Ectodermal cell (in vitro differentiated cells): ENCODE data around the gene ADAMTS17. TPM values are rescaled to one million over a fixed set of nuclear protein-coding genes. Genes with fewer than 3 reads are reported as not detected.

Experiments used
- H3K27ac ChIP-seq: 2 replicates; pipeline ENCODE4 v1.7.0; 2013; ENCODE audit warnings: mild to moderate bottlenecking, low read depth, low read length; ENCODE audit not compliant: insufficient read depth, poor library complexity, severe bottlenecking
- H3K27me3 ChIP-seq: 2 replicates; pipeline ENCODE4 v1.7.0; 2013; ENCODE audit warnings: mild to moderate bottlenecking, low read length; ENCODE audit not compliant: insufficient read depth, control insufficient read depth, poor library complexity, severe bottlenecking
- H3K36me3 ChIP-seq: one replicate; pipeline ENCODE4 v1.7.0; 2013; ENCODE audit warnings: low read length; ENCODE audit not compliant: control insufficient read depth, insufficient read depth
- H3K4me1 ChIP-seq: one replicate; pipeline ENCODE4 v1.7.0; 2013; ENCODE audit warnings: low read length; ENCODE audit not compliant: control insufficient read depth, insufficient read depth
- H3K4me3 ChIP-seq: 2 replicates; pipeline ENCODE4 v1.7.0; 2013; ENCODE audit warnings: low read depth, low read length, control low read depth; ENCODE audit not compliant: insufficient read depth
- H3K9me3 ChIP-seq: 2 replicates; pipeline ENCODE4 v1.7.0; 2013; ENCODE audit warnings: mild to moderate bottlenecking, low read length, moderate library complexity; ENCODE audit not compliant: control insufficient read depth
- WGBS, 2 experiments: methylation state at CpG; one replicate each; pipeline ENCODE4 v1.1.7; 2013; ENCODE audit warnings: missing lambda C conversion rate in 2 of 2; 5-methylcytosine and 5-hydroxymethylcytosine counted together
- polyA plus RNA-seq, 4 experiments: library from polyadenylated mRNA; stranded (reverse); fragments of 50-300 nt; gene quantifications; one replicate each; pipeline ENCODE4 v1.2.3, GENCODE V29; 2013

ADAMTS17 gene, protein sequence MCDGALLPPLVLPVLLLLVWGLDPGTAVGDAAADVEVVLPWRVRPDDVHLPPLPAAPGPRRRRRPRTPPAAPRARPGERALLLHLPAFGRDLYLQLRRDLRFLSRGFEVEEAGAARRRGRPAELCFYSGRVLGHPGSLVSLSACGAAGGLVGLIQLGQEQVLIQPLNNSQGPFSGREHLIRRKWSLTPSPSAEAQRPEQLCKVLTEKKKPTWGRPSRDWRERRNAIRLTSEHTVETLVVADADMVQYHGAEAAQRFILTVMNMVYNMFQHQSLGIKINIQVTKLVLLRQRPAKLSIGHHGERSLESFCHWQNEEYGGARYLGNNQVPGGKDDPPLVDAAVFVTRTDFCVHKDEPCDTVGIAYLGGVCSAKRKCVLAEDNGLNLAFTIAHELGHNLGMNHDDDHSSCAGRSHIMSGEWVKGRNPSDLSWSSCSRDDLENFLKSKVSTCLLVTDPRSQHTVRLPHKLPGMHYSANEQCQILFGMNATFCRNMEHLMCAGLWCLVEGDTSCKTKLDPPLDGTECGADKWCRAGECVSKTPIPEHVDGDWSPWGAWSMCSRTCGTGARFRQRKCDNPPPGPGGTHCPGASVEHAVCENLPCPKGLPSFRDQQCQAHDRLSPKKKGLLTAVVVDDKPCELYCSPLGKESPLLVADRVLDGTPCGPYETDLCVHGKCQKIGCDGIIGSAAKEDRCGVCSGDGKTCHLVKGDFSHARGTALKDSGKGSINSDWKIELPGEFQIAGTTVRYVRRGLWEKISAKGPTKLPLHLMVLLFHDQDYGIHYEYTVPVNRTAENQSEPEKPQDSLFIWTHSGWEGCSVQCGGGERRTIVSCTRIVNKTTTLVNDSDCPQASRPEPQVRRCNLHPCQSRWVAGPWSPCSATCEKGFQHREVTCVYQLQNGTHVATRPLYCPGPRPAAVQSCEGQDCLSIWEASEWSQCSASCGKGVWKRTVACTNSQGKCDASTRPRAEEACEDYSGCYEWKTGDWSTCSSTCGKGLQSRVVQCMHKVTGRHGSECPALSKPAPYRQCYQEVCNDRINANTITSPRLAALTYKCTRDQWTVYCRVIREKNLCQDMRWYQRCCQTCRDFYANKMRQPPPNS
- 1.2 TPM for polyA plus RNA-seq (2013, experiment 1 of 4)
- polyA plus RNA-seq (2013, experiment 2 of 4): 2.2 TPM
- polyA plus RNA-seq (2013, experiment 3 of 4): 1.3 TPM
- 2.1 TPM for polyA plus RNA-seq (2013, experiment 4 of 4)

DNA sequence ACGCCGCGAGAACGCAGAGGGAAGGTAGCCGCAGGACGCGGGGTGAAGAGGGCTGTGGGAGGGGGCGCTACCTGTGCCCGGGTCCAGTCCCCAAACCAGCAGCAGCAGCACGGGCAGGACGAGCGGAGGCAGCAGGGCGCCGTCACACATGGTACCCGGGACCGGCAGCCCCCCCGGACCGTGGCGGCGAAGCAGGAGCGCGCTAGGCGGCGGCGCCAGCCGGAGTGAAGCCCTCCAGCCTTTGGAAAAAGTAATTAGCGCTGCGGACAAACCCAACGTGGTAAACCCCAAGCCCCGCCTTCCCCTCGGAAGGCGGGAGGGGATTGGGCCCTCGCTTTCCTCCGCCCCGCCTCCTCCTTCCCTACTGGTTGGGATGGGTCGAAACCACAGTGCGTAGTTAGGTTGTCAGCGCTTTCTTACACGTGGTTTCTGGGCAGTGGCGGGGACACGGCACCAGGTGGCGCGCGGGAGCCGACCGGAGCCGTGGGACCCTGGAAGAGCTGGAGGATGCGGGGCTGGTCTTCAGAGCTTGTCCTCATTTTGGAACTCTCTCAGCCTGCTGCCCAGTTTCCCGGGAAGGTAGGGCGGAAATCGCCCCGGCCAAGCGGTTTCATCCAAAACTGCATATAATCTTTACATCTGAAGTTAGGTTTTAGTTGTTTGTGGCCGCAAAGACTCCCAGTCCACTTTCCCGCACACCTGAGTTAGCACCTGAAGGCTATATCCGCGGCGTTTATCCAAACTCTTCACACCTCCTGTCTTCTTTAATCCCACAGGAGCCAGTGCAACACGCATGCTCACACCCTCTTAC, at the start of gene ADAMTS17:
ADAMTS17 (minus strand) TSS at position 226 of the 811 bp plus-strand sequence; CDS start at position 150, 76 bp downstream.
- peaks cover 54% of the 10 kb centered on the region for H3K27me3 ChIP-seq
- WGBS, 2 experiments: 4 to 7% methylated on average over 59 of the region's 59 CpGs
- no peaks in the 10 kb centered on the region for H3K36me3 ChIP-seq
- H3K4me3 ChIP-seq: peak within 1 kb of the TSS; percentile 41
- H3K27ac ChIP-seq: no peak within 1 kb of the TSS
- H3K4me1 ChIP-seq: no peaks in the 10 kb centered on the region
- no peaks in the 10 kb centered on the region for H3K9me3 ChIP-seq

DNA sequence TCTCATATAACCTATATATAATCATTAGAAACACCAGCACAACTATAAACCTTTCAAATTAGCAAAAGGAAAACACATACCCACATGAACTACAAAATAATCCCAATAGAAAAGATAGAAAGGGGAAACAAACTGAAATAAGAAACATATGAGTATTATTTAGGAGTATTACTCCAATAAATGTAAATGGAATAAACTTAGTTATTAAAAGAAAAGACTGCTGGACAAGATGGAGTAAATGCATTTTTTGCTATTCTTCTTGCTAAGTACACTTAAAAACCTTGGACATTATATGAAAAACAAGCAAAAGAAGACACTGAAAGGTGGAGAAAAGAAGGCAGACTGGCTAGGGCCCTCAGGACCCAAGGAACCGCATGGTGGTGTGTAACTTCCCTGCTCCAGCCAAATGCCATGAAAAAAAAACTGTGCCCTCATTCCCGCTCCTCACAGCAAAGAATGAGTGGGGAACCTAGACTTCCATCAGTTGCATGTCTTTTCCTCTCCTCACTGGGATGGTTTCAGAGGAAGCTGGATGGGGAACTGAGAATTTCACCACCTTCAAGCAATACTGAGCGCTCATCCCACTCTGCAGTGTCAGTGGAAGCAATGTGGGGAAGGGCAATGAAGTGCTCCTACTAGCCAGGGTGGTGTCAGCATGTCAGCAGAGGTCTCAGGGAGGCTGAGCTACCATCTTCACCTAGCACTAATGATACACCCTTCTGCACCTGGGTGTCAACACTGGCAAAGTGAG, 43.7 kb upstream of the ADAMTS17 start:
- Histone ChIP-seq H3K4me3 (no peak overlapping the region), H3K27me3 (no peaks in the 10 kb centered on the region), H3K27ac (no peak overlapping the region), H3K9me3 (no peaks in the 10 kb centered on the region), H3K4me1 (no peaks in the 10 kb centered on the region), H3K36me3 (no peaks in the 10 kb centered on the region)
- 92% methylated on average over 3 of the region's 3 CpGs for WGBS, 2 experiments

DNA sequence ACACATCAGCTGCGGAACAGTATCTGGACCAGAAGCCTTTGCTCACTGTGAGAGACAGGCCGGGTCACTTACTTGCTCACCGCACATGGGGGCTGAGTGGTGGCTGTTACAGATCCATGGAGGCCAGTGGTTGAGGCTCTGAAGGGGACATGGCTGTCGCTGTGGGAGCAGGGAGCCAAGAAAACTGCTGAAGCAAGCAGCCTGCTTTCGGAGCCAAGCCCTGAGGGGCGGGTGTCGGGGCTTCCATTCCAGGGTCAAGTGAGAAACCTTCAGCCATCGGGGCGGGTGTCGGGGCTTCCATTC, 42.3 kb upstream of the ADAMTS17 start:
- Histone ChIP-seq H3K27ac (no peak overlapping the region), H3K27me3 (no peaks in the 10 kb centered on the region), H3K4me1 (no peaks in the 10 kb centered on the region), H3K36me3 (no peaks in the 10 kb centered on the region), H3K9me3 (no peaks in the 10 kb centered on the region), H3K4me3 (no peak overlapping the region)
- 87% methylated on average over 10 of the region's 10 CpGs for WGBS, 2 experiments

DNA sequence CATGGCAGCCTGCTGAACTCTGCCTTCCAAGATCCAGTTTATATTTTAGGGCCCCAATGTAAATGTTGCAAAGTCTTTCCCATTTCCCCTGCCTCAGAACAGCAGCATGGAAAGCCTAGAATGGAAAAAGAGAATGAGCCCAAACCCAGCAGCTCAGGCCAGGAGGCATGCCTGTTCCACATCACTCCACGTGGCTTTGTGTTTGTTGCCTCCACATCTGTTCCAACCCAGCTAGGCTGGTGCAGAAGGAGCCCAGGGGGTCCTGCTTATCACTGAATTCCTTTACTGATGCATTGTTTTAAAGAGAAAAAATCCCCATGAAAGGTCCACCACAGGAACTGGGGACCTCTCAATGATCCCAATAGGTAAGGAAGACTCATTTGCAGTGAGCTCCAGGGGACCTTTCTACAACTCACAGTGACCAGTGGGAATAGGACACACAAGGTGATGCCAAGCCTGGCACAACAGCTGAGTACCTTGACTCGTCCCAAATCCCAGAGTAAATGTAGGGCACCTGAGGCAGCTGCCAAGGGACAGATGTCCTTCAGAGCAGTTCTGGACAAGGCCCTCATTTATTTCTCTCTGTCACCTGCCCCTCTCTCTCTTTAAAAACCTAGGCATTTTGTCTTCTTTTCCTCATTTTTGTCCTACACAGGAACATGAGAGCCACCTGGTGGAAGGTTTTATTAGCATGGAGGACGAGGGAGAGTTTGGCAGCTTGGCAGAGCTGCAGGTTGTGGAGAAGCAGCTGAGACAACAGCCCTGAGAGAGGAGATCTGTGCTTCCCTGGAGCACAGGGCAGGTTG, 41.7 kb upstream of the ADAMTS17 start:
- no peak overlapping the region for H3K4me3 ChIP-seq
- 56% methylated on average over 3 of the region's 3 CpGs for WGBS, 2 experiments
- H3K36me3 ChIP-seq: no peaks in the 10 kb centered on the region
- no peak overlapping the region for H3K27ac ChIP-seq
- no peaks in the 10 kb centered on the region for H3K9me3 ChIP-seq
- H3K27me3 ChIP-seq: no peaks in the 10 kb centered on the region
- H3K4me1 ChIP-seq: no peaks in the 10 kb centered on the region

DNA sequence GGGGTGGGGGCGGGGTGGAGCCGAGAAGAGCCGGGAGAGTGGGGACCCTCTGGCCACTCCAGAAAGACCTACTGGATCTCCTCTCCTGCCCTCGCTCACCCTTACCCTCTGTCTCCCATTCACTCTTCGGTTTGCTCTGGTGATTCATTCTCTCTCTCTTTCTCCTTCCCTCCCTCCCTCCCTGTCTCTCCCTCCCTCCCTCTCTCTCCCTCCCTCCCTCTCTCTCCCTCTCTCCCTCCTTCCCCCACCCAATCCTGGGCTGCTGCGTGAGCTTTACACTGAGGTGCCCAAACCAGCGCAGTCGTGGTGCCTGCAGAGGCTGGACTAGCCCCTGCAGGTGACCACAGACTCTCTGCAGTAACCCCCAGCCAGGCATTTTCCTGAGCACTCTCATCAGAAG, 32.2 kb upstream of the ADAMTS17 start:
- Histone ChIP-seq H3K4me3 (peak overlapping the region; percentile 38), H3K27ac (no peak overlapping the region), H3K9me3 (no peaks in the 10 kb centered on the region), H3K27me3 (peaks cover 35% of the 10 kb centered on the region), H3K4me1 (no peaks in the 10 kb centered on the region), H3K36me3 (no peaks in the 10 kb centered on the region)
- 8 to 10% methylated on average over 8 of the region's 8 CpGs for WGBS, 2 experiments

DNA sequence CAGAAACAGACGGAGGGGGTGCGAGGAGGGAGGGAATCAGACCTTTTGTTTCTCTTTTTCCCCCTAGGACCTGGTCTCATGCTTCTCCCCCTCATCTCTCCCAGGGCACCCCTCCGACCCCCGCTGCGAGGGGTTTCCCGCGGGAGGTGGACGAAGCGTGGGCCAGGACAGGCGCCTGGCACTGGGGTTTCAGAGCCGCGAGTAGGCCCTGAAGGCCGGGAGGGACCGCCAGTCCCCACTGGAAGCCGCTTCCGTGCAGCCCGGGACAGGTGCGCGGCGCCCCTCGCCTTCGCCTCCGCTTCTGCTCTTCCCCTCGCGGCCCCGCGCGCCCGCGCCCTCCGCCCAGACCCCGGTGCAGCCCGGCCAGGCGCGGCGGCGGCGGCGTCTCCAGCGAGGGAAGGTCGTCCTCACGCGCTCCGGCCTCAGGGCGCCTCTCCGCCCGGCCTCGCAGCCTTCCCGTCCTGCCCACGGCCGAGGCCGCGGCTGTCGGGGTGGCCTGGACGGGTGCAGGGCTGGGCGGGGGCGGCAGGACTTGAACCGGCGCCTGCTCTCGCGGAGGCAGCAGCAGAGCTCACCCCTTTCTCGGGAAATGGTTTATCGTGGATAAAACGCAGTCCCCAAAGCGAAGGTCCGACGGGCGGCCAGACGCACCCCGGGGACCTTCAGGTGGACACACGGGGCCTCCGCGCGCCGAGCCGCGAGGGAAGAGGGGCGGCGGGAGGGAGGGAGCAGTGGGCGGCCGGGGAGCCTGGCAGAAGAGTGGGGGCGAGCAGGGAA, 31.5 kb upstream of the ADAMTS17 start:
- Histone ChIP-seq H3K4me3 (peak overlapping the region; percentile 38), H3K27me3 (peaks cover 35% of the 10 kb centered on the region), H3K9me3 (no peaks in the 10 kb centered on the region), H3K4me1 (no peaks in the 10 kb centered on the region), H3K27ac (no peak overlapping the region), H3K36me3 (no peaks in the 10 kb centered on the region)
- WGBS, 2 experiments: 1 to 2% methylated on average over 77 to 81 of the region's 82 CpGs

DNA sequence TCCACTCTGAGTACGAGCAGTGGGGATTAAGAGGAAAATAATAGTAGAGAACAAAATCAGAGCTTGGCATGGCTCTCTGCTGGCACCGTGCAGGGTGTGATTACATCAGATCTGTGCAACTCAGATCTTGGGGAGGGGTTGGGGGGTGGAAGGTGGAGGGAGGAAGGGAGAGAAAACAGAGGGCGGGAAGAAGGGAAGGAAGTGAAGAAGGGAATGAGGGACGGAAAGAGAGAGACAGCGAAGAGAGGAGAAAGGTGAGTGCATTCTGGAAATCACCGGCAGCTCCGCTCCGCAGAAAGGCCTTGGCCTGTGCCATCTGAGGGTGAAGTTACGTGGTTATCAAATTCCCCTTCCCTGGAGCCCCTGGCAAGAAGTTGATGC, 31.0 kb upstream of the ADAMTS17 start:
- Histone ChIP-seq H3K27ac (no peak overlapping the region), H3K27me3 (peaks cover 35% of the 10 kb centered on the region), H3K4me3 (peak overlapping the region; percentile 38)

DNA sequence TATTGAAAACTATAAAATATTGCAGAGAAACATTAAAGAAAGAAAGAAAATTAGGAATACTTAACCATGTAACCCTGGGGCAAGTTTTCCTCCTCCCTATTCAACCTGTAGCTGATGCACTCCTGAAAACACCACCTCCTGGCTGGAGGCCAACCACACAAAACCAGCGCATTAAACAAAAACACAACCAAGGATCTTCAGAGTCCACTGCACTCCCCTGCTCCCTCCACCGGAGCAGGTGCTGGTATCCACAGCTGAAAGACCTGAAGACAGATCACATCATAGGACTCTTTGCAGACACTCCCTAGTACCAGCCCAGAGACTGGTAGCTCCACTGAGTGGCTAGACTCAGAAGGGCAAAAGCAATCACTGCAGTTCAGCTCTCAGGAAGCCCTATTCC, 13.6 kb upstream of the ADAMTS17 start:
- Histone ChIP-seq H3K9me3 (no peaks in the 10 kb centered on the region), H3K4me1 (no peaks in the 10 kb centered on the region), H3K4me3 (no peak overlapping the region), H3K36me3 (no peaks in the 10 kb centered on the region), H3K27ac (no peak overlapping the region), H3K27me3 (no peaks in the 10 kb centered on the region)
- WGBS, 2 experiments: 75 to 77% methylated on average over 2 of the region's 2 CpGs

More for the DNA sequence above, 31.0 kb upstream of the ADAMTS17 start:
- Histone ChIP-seq H3K9me3 (no peaks in the 10 kb centered on the region), H3K4me1 (no peaks in the 10 kb centered on the region), H3K36me3 (no peaks in the 10 kb centered on the region)
- WGBS, 2 experiments: 30 to 35% methylated on average over 9 of the region's 9 CpGs
